Measurements from ENCODE around the gene CEP19. TPM values are rescaled to one million over a fixed set of nuclear protein-coding genes. Genes with fewer than 3 reads are reported as not detected.

Gene CEP19
- total RNA-seq, 4 donors from 2014 or later = 0.67 TPM; not detected in 3

GRCh38 chr3:196666001-196666867, 45.8 kb downstream of the CEP19 start:
- DNase-seq = no peak
- Histone ChIP-seq H3K27me3 (no peaks in the 10 kb centered on the region), H3K9me3 (no peaks in the 10 kb centered on the region), H3K27ac (no peak overlapping the region), H3K36me3 (no peaks in the 10 kb centered on the region), H3K4me1 (no peaks in the 10 kb centered on the region), H3K4me3 (no peak overlapping the region)
- TF ChIP-seq, protein P1, sequence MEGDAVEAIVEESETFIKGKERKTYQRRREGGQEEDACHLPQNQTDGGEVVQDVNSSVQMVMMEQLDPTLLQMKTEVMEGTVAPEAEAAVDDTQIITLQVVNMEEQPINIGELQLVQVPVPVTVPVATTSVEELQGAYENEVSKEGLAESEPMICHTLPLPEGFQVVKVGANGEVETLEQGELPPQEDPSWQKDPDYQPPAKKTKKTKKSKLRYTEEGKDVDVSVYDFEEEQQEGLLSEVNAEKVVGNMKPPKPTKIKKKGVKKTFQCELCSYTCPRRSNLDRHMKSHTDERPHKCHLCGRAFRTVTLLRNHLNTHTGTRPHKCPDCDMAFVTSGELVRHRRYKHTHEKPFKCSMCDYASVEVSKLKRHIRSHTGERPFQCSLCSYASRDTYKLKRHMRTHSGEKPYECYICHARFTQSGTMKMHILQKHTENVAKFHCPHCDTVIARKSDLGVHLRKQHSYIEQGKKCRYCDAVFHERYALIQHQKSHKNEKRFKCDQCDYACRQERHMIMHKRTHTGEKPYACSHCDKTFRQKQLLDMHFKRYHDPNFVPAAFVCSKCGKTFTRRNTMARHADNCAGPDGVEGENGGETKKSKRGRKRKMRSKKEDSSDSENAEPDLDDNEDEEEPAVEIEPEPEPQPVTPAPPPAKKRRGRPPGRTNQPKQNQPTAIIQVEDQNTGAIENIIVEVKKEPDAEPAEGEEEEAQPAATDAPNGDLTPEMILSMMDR (IDR thresholded peaks at IDR 0.05) = no peak
- no peak for TF ChIP-seq POLR2A (IDR thresholded peaks at IDR 0.05)

DNA sequence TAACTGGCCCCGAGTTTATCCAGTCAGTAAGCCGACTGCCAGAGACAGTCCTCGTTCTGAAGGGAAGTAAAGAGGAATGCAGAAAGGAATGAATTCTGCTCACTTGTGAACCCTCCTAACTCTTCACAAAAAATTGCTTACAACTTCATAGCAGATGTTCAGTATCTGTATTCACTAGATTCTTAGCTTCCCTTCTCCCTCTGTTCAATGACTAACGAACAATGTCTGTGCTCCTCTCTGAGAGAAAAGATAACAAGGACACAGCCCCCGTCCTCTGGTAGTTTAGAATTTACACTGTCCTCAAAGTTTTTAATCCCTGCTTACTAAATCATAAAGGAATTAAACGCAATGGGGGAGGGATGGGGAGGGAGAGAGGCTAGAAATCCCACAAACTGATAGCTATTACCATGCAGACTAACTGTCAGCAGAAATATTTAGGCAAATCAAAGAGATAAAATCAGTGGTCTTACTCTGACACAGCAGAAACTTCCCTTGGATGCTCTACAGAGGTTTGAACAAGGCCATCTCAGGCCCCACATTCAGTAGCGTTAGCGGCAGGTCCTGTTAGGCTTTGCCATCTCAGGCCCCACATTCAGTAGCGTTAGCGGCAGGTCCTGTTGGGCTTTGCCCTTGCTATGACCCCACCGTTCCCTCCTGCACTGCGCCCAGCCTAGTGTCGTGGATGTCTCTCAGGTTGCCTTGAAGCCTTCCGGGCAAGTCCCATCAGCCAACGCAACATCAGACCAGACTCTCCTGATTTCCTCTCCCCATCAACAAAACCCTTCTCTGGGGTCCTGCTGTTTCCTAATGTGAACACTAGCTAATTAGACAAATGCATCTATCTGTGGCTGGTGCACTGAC, 49.1 kb downstream of the CEP19 start:
- H3K27ac ChIP-seq = no peak overlapping the region
- no peaks in the 10 kb centered on the region for H3K4me1 ChIP-seq
- H3K4me3 ChIP-seq = no peak overlapping the region
- H3K27me3 ChIP-seq = no peaks in the 10 kb centered on the region
- no peaks in the 10 kb centered on the region for H3K9me3 ChIP-seq
- no peaks in the 10 kb centered on the region for H3K36me3 ChIP-seq
- no peak for DNase-seq
- TF ChIP-seq, protein P1 (IDR thresholded peaks at IDR 0.05) = no peak
- no peak for TF ChIP-seq POLR2A (IDR thresholded peaks at IDR 0.05)

GRCh38 chr3:196662033-196662432, 50.0 kb downstream of the CEP19 start:
- no peak for DNase-seq
- TF ChIP-seq, protein P1 (IDR thresholded peaks at IDR 0.05) = no peak
- TF ChIP-seq POLR2A (IDR thresholded peaks at IDR 0.05) = no peak

GRCh38 chr3:196661400-196661799, 50.6 kb downstream of the CEP19 start:
- Histone ChIP-seq H3K27me3 (no peaks in the 10 kb centered on the region), H3K9me3 (no peaks in the 10 kb centered on the region), H3K4me3 (no peak overlapping the region), H3K4me1 (no peaks in the 10 kb centered on the region), H3K27ac (no peak overlapping the region), H3K36me3 (no peaks in the 10 kb centered on the region)
- TF ChIP-seq, protein P1 (IDR thresholded peaks at IDR 0.05) = no peak
- TF ChIP-seq POLR2A (IDR thresholded peaks at IDR 0.05) = no peak
- DNase-seq = no peak

More at GRCh38 chr3:196662033-196662432, 50.0 kb downstream of the CEP19 start:
- Histone ChIP-seq H3K4me3 (no peak overlapping the region), H3K27ac (no peak overlapping the region), H3K4me1 (no peaks in the 10 kb centered on the region), H3K36me3 (no peaks in the 10 kb centered on the region), H3K27me3 (no peaks in the 10 kb centered on the region), H3K9me3 (no peaks in the 10 kb centered on the region)

- no peak overlapping the region for H3K27ac ChIP-seq
- H3K9me3 ChIP-seq = no peaks in the 10 kb centered on the region
- DNase-seq = no peak
These were observed 51.5 kb downstream of the CEP19 start for GRCh38 chr3:196660381-196661166.

More at GRCh38 chr3:196660381-196661166, 51.5 kb downstream of the CEP19 start:
- no peak overlapping the region for H3K4me3 ChIP-seq
- no peaks in the 10 kb centered on the region for H3K4me1 ChIP-seq
- H3K36me3 ChIP-seq = peaks cover 0 to 3% (median 0%) of the 10 kb centered on the region in 3 donors
- TF ChIP-seq POLR2A (IDR thresholded peaks at IDR 0.05) = no peak
- TF ChIP-seq, protein P1 (IDR thresholded peaks at IDR 0.05) = no peak
- no peaks in the 10 kb centered on the region for H3K27me3 ChIP-seq
